Liver (tissue), 9 donors: ENCODE measurements around the gene RPL39L. TPM values are rescaled to one million over a fixed set of nuclear protein-coding genes. Genes with fewer than 3 reads are reported as not detected.

Experiments
- DNase-seq: peaks from one replicate; pipeline ENCODE4 v3.0.0-alpha.2; 2017; ENCODE audit warnings: low spot score
- H3K27ac ChIP-seq, 2 donors: one replicate each; pipeline ENCODE4 v1.7.0; 2013; ENCODE audit warnings: inconsistent platforms in 2 of 2, low read length in 2 of 2, control low read depth in 1 of 2, low read depth in 1 of 2, mild to moderate bottlenecking in 1 of 2
- H3K27me3 ChIP-seq, 4 donors: one replicate each; pipeline versions ENCODE4 v1.6.1 to v1.7.0; 2013; ENCODE audit warnings: low read length in 3 of 4, inconsistent platforms in 1 of 4, mild to moderate bottlenecking in 1 of 4, moderate library complexity in 1 of 4; ENCODE audit not compliant: control insufficient read depth in 4 of 4, insufficient read depth in 4 of 4
- H3K36me3 ChIP-seq, 4 donors: one replicate each; pipeline versions ENCODE4 v1.6.1 to v1.7.0; 2013; ENCODE audit warnings: low read length in 3 of 4, mild to moderate bottlenecking in 3 of 4, low read depth in 1 of 4, moderate library complexity in 1 of 4; ENCODE audit not compliant: control insufficient read depth in 4 of 4, insufficient read depth in 3 of 4
- H3K4me1 ChIP-seq, 4 donors: one replicate each; pipeline versions ENCODE4 v1.6.1 to v1.7.0; 2013; ENCODE audit warnings: low read length in 3 of 4, mild to moderate bottlenecking in 3 of 4, moderate library complexity in 1 of 4; ENCODE audit not compliant: control insufficient read depth in 4 of 4, insufficient read depth in 4 of 4
- H3K4me3 ChIP-seq, 3 donors: one replicate each; pipeline versions ENCODE4 v1.6.1 to v1.7.0; 2013; ENCODE audit warnings: low read length in 3 of 3, control low read depth in 1 of 3, low read depth in 1 of 3, mild to moderate bottlenecking in 1 of 3
- H3K9ac ChIP-seq, 2 donors: one replicate each; pipeline ENCODE4 v1.7.0; 2013; ENCODE audit warnings: low read length in 2 of 2, mild to moderate bottlenecking in 2 of 2, moderate library complexity in 2 of 2, control low read depth in 1 of 2, low read depth in 1 of 2
- H3K9me3 ChIP-seq, 4 donors: one replicate each; pipeline versions ENCODE4 v1.6.1 to v1.7.0; 2013; ENCODE audit warnings: low read length in 3 of 4; ENCODE audit not compliant: control insufficient read depth in 4 of 4
- ATF3 ChIP-seq: IDR thresholded peaks from 2 replicates; pipeline ENCODE4 v1.6.1; 2016; ENCODE audit warnings: antibody characterized with exemption
- CTCF ChIP-seq: fragments of 150-350 bp; IDR thresholded peaks from 2 replicates; pipeline ENCODE4 v1.5.1; 2017; ENCODE audit warnings: improper control_type of control experiment, low read depth, low read length; ENCODE audit not compliant: missing input control
- EGR1 ChIP-seq, 2 donors: IDR thresholded peaks; 2 replicates each; pipeline ENCODE4 v1.6.1; 2016 to 2018; ENCODE audit warnings: antibody characterized with exemption in 2 of 2, low read depth in 2 of 2
- FOXA1 ChIP-seq: IDR thresholded peaks from 2 replicates; pipeline ENCODE4 v1.6.1; 2016; ENCODE audit warnings: antibody characterized with exemption
- FOXA2 ChIP-seq: IDR thresholded peaks from 2 replicates; pipeline ENCODE4 v1.6.1; 2016; ENCODE audit warnings: antibody characterized with exemption
- GABPA ChIP-seq, 2 donors: IDR thresholded peaks in 1 of 2; conservative IDR thresholded peaks in 1 of 2; 2 replicates each; pipeline ENCODE4 v1.6.1; 2016; ENCODE audit warnings: antibody characterized with exemption in 2 of 2, mild to moderate bottlenecking in 1 of 2, moderate library complexity in 1 of 2
- HNF4A ChIP-seq, 2 donors: conservative IDR thresholded peaks; 2 replicates each; pipeline ENCODE4 v1.6.1; 2016; ENCODE audit warnings: antibody characterized with exemption in 2 of 2, mild to moderate bottlenecking in 2 of 2
- HNF4G ChIP-seq: IDR thresholded peaks from 2 replicates; pipeline ENCODE4 v1.6.1; 2016; ENCODE audit warnings: antibody characterized with exemption
- JUND ChIP-seq, 2 donors: IDR thresholded peaks; 2 replicates each; pipeline ENCODE4 v1.6.1; 2016; ENCODE audit warnings: antibody characterized with exemption in 2 of 2
- NR2F2 ChIP-seq: IDR thresholded peaks from 2 replicates; pipeline ENCODE4 v1.6.1; 2016; ENCODE audit warnings: antibody characterized with exemption
- RAD21 ChIP-seq, 2 donors: IDR thresholded peaks; 2 replicates each; pipeline ENCODE4 v1.6.1; 2016; ENCODE audit warnings: antibody characterized with exemption in 2 of 2, mild to moderate bottlenecking in 2 of 2
- REST ChIP-seq: IDR thresholded peaks from 2 replicates; pipeline ENCODE4 v1.6.1; 2016; ENCODE audit warnings: antibody characterized with exemption, mild to moderate bottlenecking
- RXRA ChIP-seq, 2 donors: IDR thresholded peaks; 2 replicates each; pipeline ENCODE4 v1.6.1; 2017 to 2018; ENCODE audit warnings: antibody characterized with exemption in 2 of 2, mild to moderate bottlenecking in 1 of 2
- SP1 ChIP-seq: IDR thresholded peaks from 2 replicates; pipeline ENCODE4 v1.6.1; 2018; ENCODE audit warnings: antibody characterized with exemption, mild to moderate bottlenecking
- TAF1 ChIP-seq: conservative IDR thresholded peaks from 2 replicates; pipeline ENCODE4 v1.6.1; 2016; ENCODE audit warnings: antibody characterized with exemption, mild to moderate bottlenecking
- YY1 ChIP-seq: IDR thresholded peaks from 2 replicates; pipeline ENCODE4 v1.6.1; 2016; ENCODE audit warnings: antibody characterized with exemption, mild to moderate bottlenecking
- WGBS: extraction: QIAGEN DNeasy Blood & Tissue Kit; methylation state at CpG from one replicate; pipeline ENCODE4 v1.1.7; 2013; 5-methylcytosine and 5-hydroxymethylcytosine counted together
- polyA plus RNA-seq, 2 donors: library from polyadenylated mRNA; stranded (reverse) in 1 of 2; unstranded in 1 of 2; fragments of 200-250 nt in 1 of 2; fragments of >200 nt in 1 of 2; fragmentation: Nextera tagmentation in 1 of 2; extraction: Ambion mirVana in 1 of 2; gene quantifications; one replicate each; pipeline versions ENCODE4 v1.2.1 to v1.2.3, GENCODE V29; 2013 to 2015
- total RNA-seq, 2 donors: library from RNA; depleted of rRNA; stranded (reverse); fragments of >200 nt; gene quantifications; one replicate each; pipeline ENCODE4 v1.2.3, GENCODE V29; 2014
- donor health status: healthy.
- donor health status: healthy.
- donor health status: healthy.
- donor health status: healthy.
- donor health status: healthy.

Gene RPL39L
- total and polyA plus RNA-seq, 4 donors: 1.1 to 6.6 (median 4.2) TPM

- H3K27ac ChIP-seq: no peak overlapping the region
- no peak overlapping the region for H3K9ac ChIP-seq
- no peaks in the 10 kb centered on the region for H3K36me3 ChIP-seq
- no peak for DNase-seq
- 96% methylated on average over 1 of the region's 1 CpG for whole genome bisulfite sequencing
- no peaks in the 10 kb centered on the region for H3K27me3 ChIP-seq
- no peak overlapping the region for H3K4me3 ChIP-seq
- no peak for TF ChIP-seq YY1
- TF ChIP-seq JUND (IDR thresholded peaks at IDR 0.05): no peak
- no peak for TF ChIP-seq TAF1
- peaks cover 0 to 7% (median 0%) of the 10 kb centered on the region in 4 donors for H3K9me3 ChIP-seq
- peaks cover 0 to 1% (median 0%) of the 10 kb centered on the region in 4 donors for H3K4me1 ChIP-seq
Observed at GRCh38 chr3:187085933-187086332, 53.4 kb downstream of the RPL39L start.

GRCh38 chr3:187085021-187085666 lies 54.2 kb downstream of the RPL39L start:
- TF ChIP-seq HNF4G (no peak), ATF3 (no peak), REST (no peak), SP1 (no peak)
- Histone ChIP-seq H3K36me3 (no peaks in the 10 kb centered on the region), H3K9ac (no peak overlapping the region), H3K27me3 (no peaks in the 10 kb centered on the region), H3K9me3 (peaks cover 0 to 7% (median 0%) of the 10 kb centered on the region in 4 donors), H3K4me1 (peaks cover 0 to 1% (median 0%) of the 10 kb centered on the region in 4 donors), H3K4me3 (no peak overlapping the region), H3K27ac (no peak overlapping the region)
- no peak for DNase-seq
- 83% methylated on average over 5 of the region's 5 CpGs for WGBS

GRCh38 chr3:187084580-187084979 lies 54.7 kb downstream of the RPL39L start:
- H3K27ac ChIP-seq: no peak overlapping the region
- no peaks in the 10 kb centered on the region for H3K36me3 ChIP-seq
- no peak overlapping the region for H3K9ac ChIP-seq
- DNase-seq: no peak
- H3K9me3 ChIP-seq: peaks cover 0 to 7% (median 0%) of the 10 kb centered on the region in 4 donors
- H3K27me3 ChIP-seq: no peaks in the 10 kb centered on the region
- peaks cover 0 to 1% (median 0%) of the 10 kb centered on the region in 4 donors for H3K4me1 ChIP-seq
- WGBS: 55% methylated on average over 2 of the region's 2 CpGs
- no peak overlapping the region for H3K4me3 ChIP-seq
- TF ChIP-seq GABPA (IDR thresholded peaks at IDR 0.05 in 1 of 2, conservative IDR thresholded peaks at IDR 0.05 in 1 of 2) (no peak), FOXA2 (no peak), YY1 (no peak), NR2F2 (no peak), ATF3 (no peak), SP1 (no peak), REST (no peak), TAF1 (no peak), FOXA1 (no peak), JUND (IDR thresholded peaks at IDR 0.05) (no peak), EGR1 (IDR thresholded peaks at IDR 0.05; ENCODE audit: low read depth in 2 of 2) (no peak), HNF4A (conservative IDR thresholded peaks at IDR 0.05) (no peak), RXRA (IDR thresholded peaks at IDR 0.05) (no peak), CTCF (no peak), HNF4G (no peak), RAD21 (IDR thresholded peaks at IDR 0.05) (no peak)
